HEK293 (cell line): Measurements from ENCODE around the gene SLC39A13.

Experiments
- CTCF ChIA-PET: fragments of 350-600 bp; formaldehyde crosslinking; extraction: SDS; loops from one replicate; lab custom pipeline; 2021; ENCODE audit warnings: antibody characterized with exemption; lab: Yijun Ruan, JAX
- POLR2A ChIA-PET: fragments of 300-600 bp; formaldehyde crosslinking; extraction: SDS; loops from one replicate; lab custom pipeline; 2020; ENCODE audit warnings: antibody characterized with exemption, inconsistent platforms; lab: Yijun Ruan, JAX
- H3K27ac ChIP-seq: fragments of 200-500 bp; sonication (Bioruptor generic); 2 replicates; pipeline ENCODE4 v1.5.1; 2014; ENCODE audit warnings: low read depth, low read length, control low read depth, inconsistent platforms; ENCODE audit errors: extremely low read depth
- H3K36me3 ChIP-seq, 2 experiments: fragments of 200-500 bp in 1 of 2; sonication (Bioruptor generic) in 1 of 2; 1 replicate in 1 of 2; 2 replicates in 1 of 2; pipeline ENCODE4 v1.5.1; 2014 to 2017; ENCODE audit warnings: inconsistent platforms in 2 of 2, low read length in 2 of 2; ENCODE audit not compliant: control insufficient read depth in 2 of 2, insufficient read depth in 1 of 2
- H3K4me1 ChIP-seq: fragments of 200-500 bp; sonication (Bioruptor generic); 2 replicates; pipeline ENCODE4 v1.5.1; 2014; ENCODE audit warnings: mild to moderate bottlenecking, low read length, inconsistent platforms; ENCODE audit not compliant: control insufficient read depth, insufficient read depth
- H3K4me3 ChIP-seq: 2 replicates; pipeline ENCODE4 v1.5.1; 2011; ENCODE audit warnings: low read depth, mild to moderate bottlenecking, control low read depth, low read length, moderate library complexity
- H3K9me3 ChIP-seq: fragments of 200-500 bp; sonication (Bioruptor generic); 2 replicates; pipeline ENCODE4 v1.5.1; 2014; ENCODE audit warnings: low read depth, low read length, inconsistent platforms; ENCODE audit not compliant: control insufficient read depth, insufficient read depth
- KLF17 ChIP-seq: fragments of 450-650 bp; formaldehyde crosslinking; IDR thresholded peaks from 2 replicates; pipeline ENCODE4 v1.5.1; 2016; ENCODE audit warnings: missing biosample characterization, missing genetic modification characterization
- KLF8 ChIP-seq: fragments of 450-650 bp; formaldehyde crosslinking; IDR thresholded peaks from 2 replicates; pipeline ENCODE4 v1.5.1; 2016; ENCODE audit warnings: missing biosample characterization, missing genetic modification characterization
- OVOL3 ChIP-seq: fragments of 450-650 bp; formaldehyde crosslinking; IDR thresholded peaks from 2 replicates; pipeline ENCODE4 v1.5.1; 2016; ENCODE audit warnings: missing biosample characterization, missing genetic modification characterization
- ZBTB20 ChIP-seq: fragments of 450-650 bp; formaldehyde crosslinking; IDR thresholded peaks from 2 replicates; pipeline ENCODE4 v1.5.1; 2016; ENCODE audit warnings: missing biosample characterization, missing genetic modification characterization
- ZNF121 ChIP-seq: fragments of 450-650 bp; formaldehyde crosslinking; IDR thresholded peaks from 2 replicates; pipeline ENCODE4 v1.5.1; 2016; ENCODE audit warnings: missing biosample characterization, missing genetic modification characterization
- ZNF221 ChIP-seq: fragments of 450-650 bp; formaldehyde crosslinking; IDR thresholded peaks from 2 replicates; pipeline ENCODE4 v1.5.1; 2017; ENCODE audit warnings: missing biosample characterization, missing genetic modification characterization, borderline replicate concordance
- ZNF248 ChIP-seq: fragments of 450-650 bp; formaldehyde crosslinking; IDR thresholded peaks from 2 replicates; pipeline ENCODE4 v1.5.1; 2017; ENCODE audit warnings: missing biosample characterization, missing genetic modification characterization
- ZNF391 ChIP-seq: fragments of 450-650 bp; formaldehyde crosslinking; IDR thresholded peaks from 2 replicates; pipeline ENCODE4 v1.5.1; 2016; ENCODE audit warnings: low read depth, missing biosample characterization, missing genetic modification characterization, borderline replicate concordance
- ZNF670 ChIP-seq: fragments of 450-650 bp; formaldehyde crosslinking; IDR thresholded peaks from 2 replicates; pipeline ENCODE4 v1.5.1; 2016; ENCODE audit warnings: missing biosample characterization, missing genetic modification characterization, low read depth
- ZNF830 ChIP-seq: fragments of 450-650 bp; IDR thresholded peaks from 2 replicates; pipeline ENCODE4 v1.5.0; 2018; ENCODE audit warnings: missing biosample characterization, missing genetic modification characterization, low read depth, mild to moderate bottlenecking, moderate library complexity
- TF ChIP-seq, protein P1 (sequence below): fragments of 450-650 bp; formaldehyde crosslinking; IDR thresholded peaks from 2 replicates; pipeline ENCODE4 v1.5.1; 2016; ENCODE audit warnings: missing biosample characterization, missing genetic modification characterization
- TF ChIP-seq, protein P2 (sequence below): fragments of 450-650 bp; formaldehyde crosslinking; IDR thresholded peaks from 2 replicates; pipeline ENCODE4 v1.5.1; 2016; ENCODE audit warnings: missing biosample characterization, missing genetic modification characterization
- TF ChIP-seq, protein P3 (sequence below): fragments of 450-650 bp; formaldehyde crosslinking; IDR thresholded peaks from 2 replicates; pipeline ENCODE4 v1.5.1; 2016; ENCODE audit warnings: missing biosample characterization, missing genetic modification characterization
- TF ChIP-seq, protein P4 (sequence below): fragments of 450-650 bp; IDR thresholded peaks from 2 replicates; pipeline ENCODE4 v1.5.1; 2018; ENCODE audit warnings: missing biosample characterization, mild to moderate bottlenecking, missing genetic modification characterization

SLC39A13 gene

GRCh38 chr11:47443028-47443700, 34.8 kb downstream of the SLC39A13 start:
- ChIA-PET POLR2A (interaction anchor here (0.9 kb wide), 1 partner anchor 16 kb away, joined by 4 read pairs; no protein-coding TSS in a partner anchor), CTCF (interaction anchor here (1.6 to 2.8 kb wide), 2 partner anchors 10 to 110 kb away, joined by 3 to 12 read pairs; partner anchors contain the start of gene CELF1)
- Histone ChIP-seq H3K9me3 (no peaks in the 10 kb centered on the region), H3K27ac (no peak overlapping the region), H3K36me3 (no peaks in the 10 kb centered on the region), H3K4me1 (no peaks in the 10 kb centered on the region), H3K4me3 (no peak overlapping the region)
- TF ChIP-seq, protein P1, sequence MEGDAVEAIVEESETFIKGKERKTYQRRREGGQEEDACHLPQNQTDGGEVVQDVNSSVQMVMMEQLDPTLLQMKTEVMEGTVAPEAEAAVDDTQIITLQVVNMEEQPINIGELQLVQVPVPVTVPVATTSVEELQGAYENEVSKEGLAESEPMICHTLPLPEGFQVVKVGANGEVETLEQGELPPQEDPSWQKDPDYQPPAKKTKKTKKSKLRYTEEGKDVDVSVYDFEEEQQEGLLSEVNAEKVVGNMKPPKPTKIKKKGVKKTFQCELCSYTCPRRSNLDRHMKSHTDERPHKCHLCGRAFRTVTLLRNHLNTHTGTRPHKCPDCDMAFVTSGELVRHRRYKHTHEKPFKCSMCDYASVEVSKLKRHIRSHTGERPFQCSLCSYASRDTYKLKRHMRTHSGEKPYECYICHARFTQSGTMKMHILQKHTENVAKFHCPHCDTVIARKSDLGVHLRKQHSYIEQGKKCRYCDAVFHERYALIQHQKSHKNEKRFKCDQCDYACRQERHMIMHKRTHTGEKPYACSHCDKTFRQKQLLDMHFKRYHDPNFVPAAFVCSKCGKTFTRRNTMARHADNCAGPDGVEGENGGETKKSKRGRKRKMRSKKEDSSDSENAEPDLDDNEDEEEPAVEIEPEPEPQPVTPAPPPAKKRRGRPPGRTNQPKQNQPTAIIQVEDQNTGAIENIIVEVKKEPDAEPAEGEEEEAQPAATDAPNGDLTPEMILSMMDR (tag by site-specific recombination): peak; percentile 42
- no peak for TF ChIP-seq ZBTB20 (tag by site-specific recombination)

DNA sequence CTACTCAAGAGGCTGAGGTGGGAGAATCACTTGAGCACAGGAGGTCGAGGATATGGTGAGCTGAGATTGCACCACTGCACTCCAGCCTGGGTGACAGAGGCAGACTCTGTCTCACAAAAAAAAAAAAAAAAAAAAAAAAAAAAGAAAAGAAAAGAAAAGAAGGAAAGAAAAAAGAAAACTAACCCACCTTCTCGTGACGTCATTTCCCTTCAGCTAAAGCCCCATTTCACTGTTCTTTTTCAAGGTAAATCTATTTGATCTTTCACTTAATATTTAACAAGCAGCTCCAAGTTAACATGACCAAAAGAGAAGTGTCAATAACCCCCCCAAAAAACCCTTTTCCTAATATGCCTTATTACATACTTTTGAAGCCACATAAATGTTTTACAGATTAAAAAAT, 35.4 kb downstream of the SLC39A13 start:
- Histone ChIP-seq H3K9me3 (no peaks in the 10 kb centered on the region), H3K27ac (no peak overlapping the region), H3K4me1 (no peaks in the 10 kb centered on the region), H3K4me3 (no peak overlapping the region), H3K36me3 (no peaks in the 10 kb centered on the region)
- POLR2A ChIA-PET: interaction anchor here (0.7 to 1.0 kb wide), 4 partner anchors 17 to 211 kb away, joined by 3 to 6 read pairs (median 4); no protein-coding TSS in a partner anchor
- CTCF ChIA-PET: interaction anchor here (1.6 to 2.8 kb wide), 2 partner anchors 10 to 109 kb away, joined by 3 to 12 read pairs; partner anchors contain the start of gene CELF1
- TF ChIP-seq, protein P2, sequence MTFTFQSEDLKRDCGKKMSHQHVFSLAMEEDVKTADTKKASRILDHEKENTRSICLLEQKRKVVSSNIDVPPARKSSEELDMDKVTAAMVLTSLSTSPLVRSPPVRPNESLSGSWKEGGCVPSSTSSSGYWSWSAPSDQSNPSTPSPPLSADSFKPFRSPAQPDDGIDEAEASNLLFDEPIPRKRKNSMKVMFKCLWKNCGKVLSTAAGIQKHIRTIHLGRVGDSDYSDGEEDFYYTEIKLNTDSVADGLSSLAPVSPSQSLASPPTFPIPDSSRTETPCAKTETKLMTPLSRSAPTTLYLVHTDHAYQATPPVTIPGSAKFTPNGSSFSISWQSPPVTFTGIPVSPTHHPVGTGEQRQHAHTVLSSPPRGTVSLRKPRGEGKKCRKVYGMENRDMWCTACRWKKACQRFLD (tag by site-specific recombination): no peak
- TF ChIP-seq ZNF830 (tag by site-specific recombination) (no peak), KLF17 (tag by site-specific recombination) (no peak), ZNF391 (tag by site-specific recombination) (no peak), ZNF221 (tag by site-specific recombination) (no peak), ZNF248 (tag by site-specific recombination) (no peak), ZNF670 (tag by site-specific recombination) (no peak), OVOL3 (tag by site-specific recombination) (no peak), KLF8 (no peak)
- TF ChIP-seq, protein P3, sequence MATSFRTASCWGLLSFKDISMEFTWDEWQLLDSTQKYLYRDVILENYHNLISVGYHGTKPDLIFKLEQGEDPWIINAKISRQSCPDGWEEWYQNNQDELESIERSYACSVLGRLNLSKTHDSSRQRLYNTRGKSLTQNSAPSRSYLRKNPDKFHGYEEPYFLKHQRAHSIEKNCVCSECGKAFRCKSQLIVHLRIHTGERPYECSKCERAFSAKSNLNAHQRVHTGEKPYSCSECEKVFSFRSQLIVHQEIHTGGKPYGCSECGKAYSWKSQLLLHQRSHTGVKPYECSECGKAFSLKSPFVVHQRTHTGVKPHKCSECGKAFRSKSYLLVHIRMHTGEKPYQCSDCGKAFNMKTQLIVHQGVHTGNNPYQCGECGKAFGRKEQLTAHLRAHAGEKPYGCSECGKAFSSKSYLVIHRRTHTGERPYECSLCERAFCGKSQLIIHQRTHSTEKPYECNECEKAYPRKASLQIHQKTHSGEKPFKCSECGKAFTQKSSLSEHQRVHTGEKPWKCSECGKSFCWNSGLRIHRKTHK (tag by site-specific recombination): no peak
- TF ChIP-seq, all 188 proteins: peak for 0

GRCh38 chr11:47445840-47446239, 37.5 kb downstream of the SLC39A13 start:
- POLR2A ChIA-PET: interaction anchor here (0.7 kb wide), 3 partner anchors 17 to 197 kb away, joined by 3 read pairs; no protein-coding TSS in a partner anchor

More at GRCh38 chr11:47445840-47446239, 37.5 kb downstream of the SLC39A13 start:
- Histone ChIP-seq H3K36me3 (no peaks in the 10 kb centered on the region), H3K9me3 (no peaks in the 10 kb centered on the region), H3K27ac (no peak overlapping the region), H3K4me3 (no peak overlapping the region), H3K4me1 (no peaks in the 10 kb centered on the region)
- CTCF ChIA-PET: interaction anchor here (0.7 to 0.9 kb wide), 3 partner anchors 72 to 559 kb away, joined by 3 to 8 read pairs (median 3); no protein-coding TSS in a partner anchor
- TF ChIP-seq, protein P4, sequence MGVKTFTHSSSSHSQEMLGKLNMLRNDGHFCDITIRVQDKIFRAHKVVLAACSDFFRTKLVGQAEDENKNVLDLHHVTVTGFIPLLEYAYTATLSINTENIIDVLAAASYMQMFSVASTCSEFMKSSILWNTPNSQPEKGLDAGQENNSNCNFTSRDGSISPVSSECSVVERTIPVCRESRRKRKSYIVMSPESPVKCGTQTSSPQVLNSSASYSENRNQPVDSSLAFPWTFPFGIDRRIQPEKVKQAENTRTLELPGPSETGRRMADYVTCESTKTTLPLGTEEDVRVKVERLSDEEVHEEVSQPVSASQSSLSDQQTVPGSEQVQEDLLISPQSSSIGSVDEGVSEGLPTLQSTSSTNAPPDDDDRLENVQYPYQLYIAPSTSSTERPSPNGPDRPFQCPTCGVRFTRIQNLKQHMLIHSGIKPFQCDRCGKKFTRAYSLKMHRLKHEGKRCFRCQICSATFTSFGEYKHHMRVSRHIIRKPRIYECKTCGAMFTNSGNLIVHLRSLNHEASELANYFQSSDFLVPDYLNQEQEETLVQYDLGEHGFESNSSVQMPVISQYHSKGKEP (tag by site-specific recombination): no peak
- TF ChIP-seq ZNF121 (tag by site-specific recombination): peak; percentile 77
